ENCODE data around the gene FAM89A. TPM values are rescaled to one million over a fixed set of nuclear protein-coding genes. Genes with fewer than 3 reads are reported as not detected.

FAM89A gene
- total RNA-seq, result 7.3 TPM
- long read RNA-seq, transcript FAM89A-201 (2 exons, 1,495 nt), result major isoform, 31 of 31 reads
- long read RNA-seq, partial matches to known transcripts, result 0 of 31 reads
- long read RNA-seq, other reads (novel, unspliced or antisense), result 0 of 31 reads

GRCh38 chr1:231040019-231040799, at the start of gene FAM89A:
Gene FAM89A (minus strand): TSS chr1:231040254. CDS start chr1:231040211, 43 bp downstream.
- DNase-seq, result peak; percentile 72
- intact Hi-C loops (cut with DNase I), result no loop called here

GRCh38 chr1:231084353-231084752, 44.3 kb upstream of the FAM89A start:
- intact Hi-C loops (cut with DNase I), result no loop called here
- DNase-seq (no peak), ATAC-seq (ENCODE audit: poor library complexity) (no peak)

More at GRCh38 chr1:231040019-231040799, at the start of gene FAM89A:
- ATAC-seq (ENCODE audit: poor library complexity), result peak; percentile 87

GRCh38 chr1:231079163-231079562, 39.1 kb upstream of the FAM89A start:
- intact Hi-C loops (cut with DNase I), result no loop called here
- DNase-seq, result no peak
- no peak for ATAC-seq (ENCODE audit: poor library complexity)

GRCh38 chr1:231078250-231078649, 38.2 kb upstream of the FAM89A start:
- ATAC-seq (ENCODE audit: poor library complexity) (no peak), DNase-seq (no peak)
- intact Hi-C loops (cut with DNase I), result no loop called here

- DNase-seq (no peak), ATAC-seq (ENCODE audit: poor library complexity) (no peak)
- intact Hi-C loops (cut with DNase I), result no loop called here
These were observed 36.7 kb upstream of the FAM89A start for GRCh38 chr1:231076802-231077201.

- intact Hi-C loops (cut with DNase I), result no loop called here
- ATAC-seq (ENCODE audit: poor library complexity) (no peak), DNase-seq (no peak)
These were observed 35.4 kb upstream of the FAM89A start for GRCh38 chr1:231075497-231075896.

GRCh38 chr1:231075020-231075419, 35.0 kb upstream of the FAM89A start:
- intact Hi-C loops (cut with DNase I), result no loop called here
- ATAC-seq (ENCODE audit: poor library complexity), result no peak
- DNase-seq, result no peak

GRCh38 chr1:231074046-231074445, 34.0 kb upstream of the FAM89A start:
- intact Hi-C loops (cut with DNase I), result no loop called here
- no peak for ATAC-seq (ENCODE audit: poor library complexity)
- DNase-seq, result no peak

- intact Hi-C loops (cut with DNase I), result no loop called here
These were observed 33.3 kb upstream of the FAM89A start for GRCh38 chr1:231073331-231073730.

GRCh38 chr1:231072502-231073094, 32.5 kb upstream of the FAM89A start:
- ATAC-seq (ENCODE audit: poor library complexity) (no peak), DNase-seq (no peak)
- intact Hi-C loops (cut with DNase I), result no loop called here

More at GRCh38 chr1:231073331-231073730, 33.3 kb upstream of the FAM89A start:
- ATAC-seq (ENCODE audit: poor library complexity) (no peak), DNase-seq (no peak)

- intact Hi-C loops (cut with DNase I), result no loop called here
- ATAC-seq (ENCODE audit: poor library complexity), result no peak
These were observed 32.0 kb upstream of the FAM89A start for GRCh38 chr1:231072041-231072440.

GRCh38 chr1:231070758-231071444, 30.8 kb upstream of the FAM89A start:
- peak; percentile 20 for ATAC-seq (ENCODE audit: poor library complexity)
- intact Hi-C loops (cut with DNase I), result no loop called here
- no peak for DNase-seq

More at GRCh38 chr1:231072041-231072440, 32.0 kb upstream of the FAM89A start:
- DNase-seq, result no peak

- intact Hi-C loops (cut with DNase I), result no loop called here
- no peak for ATAC-seq (ENCODE audit: poor library complexity)
- DNase-seq, result no peak
These were observed 29.3 kb upstream of the FAM89A start for GRCh38 chr1:231069333-231069732.

- DNase-seq (no peak), ATAC-seq (ENCODE audit: poor library complexity) (no peak)
- intact Hi-C loops (cut with DNase I), result no loop called here
These were observed 28.7 kb upstream of the FAM89A start for GRCh38 chr1:231068762-231069161.

- DNase-seq (no peak), ATAC-seq (ENCODE audit: poor library complexity) (no peak)
- intact Hi-C loops (cut with DNase I), result no loop called here
These were observed 25.6 kb upstream of the FAM89A start for GRCh38 chr1:231065510-231066241.

GRCh38 chr1:231064418-231064817, 24.4 kb upstream of the FAM89A start:
- intact Hi-C loops (cut with DNase I), result no loop called here
- DNase-seq (no peak), ATAC-seq (ENCODE audit: poor library complexity) (no peak)

- intact Hi-C loops (cut with DNase I), result no loop called here
- ATAC-seq (ENCODE audit: poor library complexity) (no peak), DNase-seq (no peak)
These were observed 23.3 kb upstream of the FAM89A start for GRCh38 chr1:231063331-231063730.

- intact Hi-C loops (cut with DNase I), result no loop called here
- DNase-seq, result no peak
- no peak for ATAC-seq (ENCODE audit: poor library complexity)
These were observed 22.6 kb upstream of the FAM89A start for GRCh38 chr1:231062500-231063270.

All from Right ventricle myocardium superior (tissue), 1 donor.